Osteoblast (primary cell): ENCODE results near the gene TEKT5. TPM values are rescaled to one million over a fixed set of nuclear protein-coding genes. Genes with fewer than 3 reads are reported as not detected.

Experiments
- DNase-seq: peaks from one replicate; pipeline ENCODE4 v3.0.0; 2011; ENCODE audit warnings: low spot score, mixed read lengths; ENCODE audit not compliant: insufficient read length; ENCODE audit errors: missing footprints
- H2AFZ ChIP-seq: 2 replicates; pipeline ENCODE4 v1.6.0; 2011; ENCODE audit warnings: mild to moderate bottlenecking, low read length
- H3K27ac ChIP-seq: 2 replicates; pipeline ENCODE4 v1.5.1; 2011; ENCODE audit warnings: mild to moderate bottlenecking, low read depth, low read length, moderate library complexity
- H3K27me3 ChIP-seq: 2 replicates; pipeline ENCODE4 v1.6.0; 2012; ENCODE audit warnings: mild to moderate bottlenecking, control low read depth, inconsistent platforms, low read length, moderate library complexity; ENCODE audit not compliant: insufficient read depth
- H3K36me3 ChIP-seq: 2 replicates; pipeline ENCODE4 v1.5.1; 2011; ENCODE audit warnings: mild to moderate bottlenecking, low read length, control low read depth, moderate library complexity; ENCODE audit not compliant: insufficient read depth
- H3K4me1 ChIP-seq: 2 replicates; pipeline ENCODE4 v1.5.1; 2011; ENCODE audit warnings: mild to moderate bottlenecking, low read length, control low read depth, moderate library complexity; ENCODE audit not compliant: insufficient read depth
- H3K4me2 ChIP-seq: 2 replicates; pipeline ENCODE4 v1.6.0; 2011; ENCODE audit warnings: mild to moderate bottlenecking, low read length; ENCODE audit not compliant: insufficient read depth
- H3K4me3 ChIP-seq: fragments of 200-600 bp; sonication (generic); 3 replicates; pipeline ENCODE4 v1.5.1; 2012; ENCODE audit warnings: mild to moderate bottlenecking, low read length, inconsistent platforms; ENCODE audit not compliant: insufficient read depth
- H3K79me2 ChIP-seq: 2 replicates; pipeline ENCODE4 v1.6.0; 2012; ENCODE audit warnings: mild to moderate bottlenecking, low read length, control low read depth, inconsistent platforms; ENCODE audit not compliant: insufficient read depth
- H3K9me3 ChIP-seq: 2 replicates; pipeline ENCODE4 v1.5.1; 2011; ENCODE audit warnings: low read depth, low read length, control low read depth
- H4K20me1 ChIP-seq: 2 replicates; pipeline ENCODE4 v1.6.0; 2012; ENCODE audit warnings: mild to moderate bottlenecking, low read length, control low read depth; ENCODE audit not compliant: insufficient read depth
- CTCF ChIP-seq: IDR thresholded peaks from 2 replicates; pipeline ENCODE4 v1.5.1; 2011; ENCODE audit warnings: mild to moderate bottlenecking, low read depth, low read length, moderate library complexity; ENCODE audit errors: extremely low read depth
- total RNA-seq: library from RNA; depleted of rRNA; stranded (reverse); fragments of >200 nt; gene quantifications from 2 replicates; pipeline ENCODE4 v1.2.3, GENCODE V29; 2012

The TEKT5 gene
- total RNA-seq, 1 donor, result 0.36 TPM

- H4K20me1 ChIP-seq, result no peaks in the 10 kb centered on the region
- H3K4me1 ChIP-seq, result no peaks in the 10 kb centered on the region
- peak; percentile 43 for DNase-seq
- H3K27me3 ChIP-seq, result peaks cover 7% of the 10 kb centered on the region
- no peak overlapping the region for H3K27ac ChIP-seq
- H3K79me2 ChIP-seq, result no peaks in the 10 kb centered on the region
- no peaks in the 10 kb centered on the region for H3K36me3 ChIP-seq
- no peak overlapping the region for H2AFZ ChIP-seq
- no peak for TF ChIP-seq CTCF
- no peak overlapping the region for H3K4me3 ChIP-seq
- H3K4me2 ChIP-seq, result no peak overlapping the region
- H3K9me3 ChIP-seq, result no peaks in the 10 kb centered on the region
These were observed 97.5 kb downstream of the TEKT5 start for GRCh38 chr16:10597187-10597601.

GRCh38 chr16:10594312-10594950 is 100.3 kb downstream of the TEKT5 start:
- Histone ChIP-seq H3K4me2 (no peak overlapping the region), H3K27ac (no peak overlapping the region)
- TF ChIP-seq CTCF, result no peak

GRCh38 chr16:10592611-10593010 is 102.1 kb downstream of the TEKT5 start:
- Histone ChIP-seq H4K20me1 (no peaks in the 10 kb centered on the region), H3K79me2 (no peaks in the 10 kb centered on the region)
- no peak for DNase-seq

More at GRCh38 chr16:10594312-10594950, 100.3 kb downstream of the TEKT5 start:
- no peaks in the 10 kb centered on the region for H3K79me2 ChIP-seq
- peak; percentile 31 for DNase-seq
- H4K20me1 ChIP-seq, result no peaks in the 10 kb centered on the region
- H3K9me3 ChIP-seq, result no peaks in the 10 kb centered on the region
- H2AFZ ChIP-seq, result no peak overlapping the region
- no peaks in the 10 kb centered on the region for H3K4me1 ChIP-seq
- peaks cover 7% of the 10 kb centered on the region for H3K27me3 ChIP-seq
- no peaks in the 10 kb centered on the region for H3K36me3 ChIP-seq
- no peak overlapping the region for H3K4me3 ChIP-seq

More at GRCh38 chr16:10592611-10593010, 102.1 kb downstream of the TEKT5 start:
- TF ChIP-seq CTCF, result no peak
- H3K4me3 ChIP-seq, result no peak overlapping the region
- H2AFZ ChIP-seq, result no peak overlapping the region
- no peaks in the 10 kb centered on the region for H3K36me3 ChIP-seq
- no peaks in the 10 kb centered on the region for H3K4me1 ChIP-seq
- no peak overlapping the region for H3K27ac ChIP-seq
- no peak overlapping the region for H3K4me2 ChIP-seq
- no peaks in the 10 kb centered on the region for H3K9me3 ChIP-seq
- peaks cover 7% of the 10 kb centered on the region for H3K27me3 ChIP-seq
